Stimulated activated CD4-positive, alpha-beta T cell treated with anti-CD3 and anti-CD28 coated beads, TNF-alpha, amount 100 ng/mL, for 4 hours (primary cell): Measurements from ENCODE around the gene MTCH2.

Experiments
- DNase-seq, 3 experiments: peaks; one replicate each; pipeline ENCODE4 v3.0.0-alpha.2; 2020; ENCODE audit warnings: low read depth in 3 of 3

Gene MTCH2

DNA sequence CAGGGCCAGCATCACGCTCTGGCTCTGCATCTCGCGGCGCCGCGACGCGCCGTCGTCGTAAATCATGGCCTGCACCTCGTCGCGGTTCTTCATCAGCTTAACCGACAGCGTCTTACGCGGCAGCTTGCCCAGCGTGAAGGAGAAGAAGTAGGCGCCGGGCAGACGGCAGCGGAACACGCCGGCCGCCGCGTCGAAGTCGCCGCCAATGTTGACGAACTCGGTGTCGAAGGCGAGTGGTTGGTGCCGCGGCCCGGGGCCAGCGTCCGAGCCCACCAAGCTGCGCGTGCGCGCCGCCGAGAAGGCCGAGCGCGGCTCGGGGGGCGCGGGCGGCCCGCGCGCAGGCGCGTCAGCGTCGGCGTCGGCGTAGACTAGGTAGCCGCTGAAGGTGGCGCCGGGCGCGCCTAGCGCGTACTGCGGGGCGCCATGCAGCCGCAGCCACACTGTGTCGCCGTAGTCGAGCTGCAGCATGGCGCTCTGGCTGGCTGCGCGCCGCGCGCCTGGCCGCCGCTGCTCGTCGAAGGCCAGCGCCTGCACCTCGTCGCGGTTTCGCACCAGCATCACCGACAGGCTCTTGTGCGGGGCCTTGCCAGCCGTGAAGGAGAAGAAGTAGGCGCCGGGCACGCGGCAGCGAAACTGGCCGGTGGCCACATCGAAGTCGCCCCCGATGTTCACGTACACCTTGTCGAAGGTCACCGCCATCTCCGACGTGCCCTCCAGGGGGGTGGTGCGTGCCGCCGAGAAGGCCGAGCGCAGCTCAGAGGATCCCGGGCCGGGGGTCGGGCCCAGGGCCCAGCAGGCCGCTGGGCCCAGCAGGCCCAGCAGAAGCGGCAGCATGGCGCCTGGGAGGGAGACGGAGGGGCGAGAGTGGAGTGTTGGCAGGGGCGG lies 52.1 kb downstream of the MTCH2 start:
- no peak for DNase-seq

DNA sequence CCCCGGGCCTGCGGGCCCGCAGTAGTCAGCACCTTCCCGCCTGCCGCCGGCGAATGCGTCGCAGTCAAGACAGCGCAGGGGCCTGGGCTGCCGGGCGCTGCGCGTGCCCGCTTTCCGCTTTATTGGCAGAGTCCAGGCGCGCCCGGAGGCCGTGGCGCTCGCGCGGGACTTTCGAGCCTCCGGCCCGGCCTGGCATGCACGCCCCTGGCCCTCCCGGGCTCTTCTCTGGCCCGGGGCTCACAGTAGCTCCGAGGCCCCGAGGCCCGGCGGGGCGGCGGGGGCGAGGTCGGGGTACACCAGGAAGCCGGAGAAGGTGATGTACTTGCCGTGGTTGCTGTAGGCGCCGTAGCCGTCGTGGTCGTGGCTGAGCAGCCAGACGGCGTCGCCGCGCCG lies 52.8 kb downstream of the MTCH2 start:
- DNase-seq: no peak

GRCh38 chr11:47589118-47589517 lies 53.2 kb downstream of the MTCH2 start:
- DNase-seq: no peak

DNA sequence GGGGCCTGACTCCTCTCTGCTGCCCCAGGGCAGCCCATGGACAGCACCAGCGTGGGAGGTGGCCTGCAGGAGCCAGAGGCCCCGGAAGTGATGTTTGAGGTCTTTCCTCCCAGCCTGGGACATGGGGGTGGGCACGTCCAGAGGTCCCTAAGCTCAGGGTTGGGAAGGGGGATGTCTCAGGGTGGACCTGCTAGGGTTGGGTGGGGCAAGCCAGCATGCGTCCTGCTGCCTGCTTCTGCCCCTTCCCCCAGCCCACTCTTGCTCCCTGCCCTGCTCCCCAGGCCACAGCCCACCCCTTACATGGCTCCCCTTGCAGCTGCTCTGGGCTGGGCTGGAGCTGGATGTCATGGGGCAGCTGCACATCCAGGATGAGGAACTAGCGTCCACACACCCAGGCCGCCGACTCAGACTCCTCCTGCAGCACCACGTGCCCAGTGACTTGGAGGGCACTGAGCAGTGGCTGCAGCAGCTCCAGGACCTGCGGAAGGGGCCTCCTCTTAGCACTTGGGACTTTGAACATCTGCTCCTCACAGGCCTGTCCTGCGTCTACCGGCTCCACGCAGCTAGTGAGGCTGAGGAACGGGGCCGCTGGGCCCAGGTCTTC lies 54.5 kb downstream of the MTCH2 start:
- no peak for DNase-seq

DNA sequence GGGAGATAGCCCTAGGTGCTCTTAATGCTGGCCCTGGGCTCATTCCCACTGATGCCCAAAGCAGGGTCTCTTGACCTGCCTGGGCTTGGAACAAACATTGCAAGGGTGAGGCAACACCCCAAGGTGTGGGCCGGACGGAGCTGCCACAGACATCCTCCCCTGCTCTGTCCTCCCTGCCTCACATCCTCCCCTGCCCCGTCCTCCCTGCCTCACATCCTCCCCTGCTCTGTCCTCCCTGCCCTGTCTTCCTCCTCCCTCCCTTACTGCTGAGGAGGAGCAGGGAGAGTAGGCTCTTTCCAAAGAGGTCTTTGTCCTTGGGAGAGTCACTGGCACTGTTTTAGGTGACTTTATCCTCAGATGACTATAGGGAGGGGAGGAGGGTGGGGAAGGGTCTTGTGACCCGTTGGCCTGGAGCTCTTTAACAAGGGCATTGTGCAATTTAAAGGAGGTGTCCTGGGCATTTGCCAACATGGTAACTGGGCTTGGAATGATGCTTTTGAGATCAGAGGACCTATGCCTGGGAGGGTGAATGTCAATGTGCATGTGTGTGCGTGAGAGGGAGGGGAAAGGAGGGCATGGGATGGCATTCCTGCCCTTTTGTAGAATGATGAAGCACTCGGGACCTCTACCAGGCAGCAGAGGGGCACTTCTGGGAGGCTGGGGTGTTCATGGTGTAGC lies 55.2 kb downstream of the MTCH2 start:
- no peak for DNase-seq

DNA sequence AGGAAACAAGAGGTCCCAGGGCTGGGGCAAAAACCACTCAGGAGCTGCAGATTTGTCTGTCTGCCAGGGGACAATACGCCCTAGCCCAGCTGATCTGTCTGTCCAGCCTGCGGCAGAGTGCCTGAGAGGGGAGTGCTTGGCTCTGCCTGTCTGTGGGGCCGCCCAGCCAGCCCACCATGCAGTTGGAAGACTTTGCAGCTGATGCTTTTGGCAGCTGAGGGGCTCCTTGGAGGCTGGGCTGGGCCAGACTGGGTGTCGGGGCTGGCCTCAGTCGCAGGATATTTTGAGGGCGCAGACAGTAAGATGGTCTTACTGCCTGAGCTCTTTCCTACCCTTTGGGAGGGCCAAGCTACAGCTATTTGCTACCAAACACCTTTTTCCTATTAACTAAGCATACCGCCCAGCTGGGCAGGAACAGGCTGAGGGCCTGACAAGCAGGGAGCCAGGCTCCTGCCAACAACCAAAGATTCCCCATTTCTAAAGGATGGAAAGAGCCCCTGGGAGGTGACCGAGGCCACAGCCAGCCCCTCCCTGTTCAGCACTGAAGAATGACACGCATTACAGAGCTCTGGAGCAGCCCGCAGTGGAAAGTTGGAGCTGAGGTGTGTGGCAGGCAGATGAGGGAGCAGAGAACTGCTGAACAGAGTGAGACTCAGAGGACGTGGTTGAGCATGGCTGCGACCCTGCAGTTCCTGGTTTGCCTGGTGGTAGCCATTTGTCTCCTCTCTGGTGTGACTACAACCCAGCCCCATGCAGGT lies 56.1 kb downstream of the MTCH2 start, which contains the start of gene FAM180B:
TSS of gene FAM180B (plus strand) at position 581 of the 758 bp plus-strand sequence. CDS start at position 672, 91 bp downstream.
- no peak for DNase-seq

DNA sequence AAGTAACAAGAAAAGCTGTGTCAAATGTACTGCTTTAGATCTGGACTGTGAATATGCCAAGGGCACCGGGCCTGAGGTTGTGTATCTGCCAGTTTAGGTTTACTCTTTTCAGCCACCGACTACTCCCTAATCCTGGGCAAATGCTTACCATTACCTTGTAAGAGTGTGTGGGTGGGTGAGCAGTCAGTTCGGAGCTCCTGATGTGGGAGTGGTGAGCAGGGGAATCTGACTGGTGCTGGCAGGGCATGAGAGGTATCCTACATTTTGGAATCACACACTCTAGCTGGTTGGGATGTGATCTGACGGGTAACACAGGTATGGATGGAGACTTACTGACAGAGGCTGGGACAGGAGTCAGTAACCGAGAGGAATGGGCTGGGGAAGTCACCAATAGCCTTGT lies 58.5 kb downstream of the MTCH2 start:
- DNase-seq: no peak

DNA sequence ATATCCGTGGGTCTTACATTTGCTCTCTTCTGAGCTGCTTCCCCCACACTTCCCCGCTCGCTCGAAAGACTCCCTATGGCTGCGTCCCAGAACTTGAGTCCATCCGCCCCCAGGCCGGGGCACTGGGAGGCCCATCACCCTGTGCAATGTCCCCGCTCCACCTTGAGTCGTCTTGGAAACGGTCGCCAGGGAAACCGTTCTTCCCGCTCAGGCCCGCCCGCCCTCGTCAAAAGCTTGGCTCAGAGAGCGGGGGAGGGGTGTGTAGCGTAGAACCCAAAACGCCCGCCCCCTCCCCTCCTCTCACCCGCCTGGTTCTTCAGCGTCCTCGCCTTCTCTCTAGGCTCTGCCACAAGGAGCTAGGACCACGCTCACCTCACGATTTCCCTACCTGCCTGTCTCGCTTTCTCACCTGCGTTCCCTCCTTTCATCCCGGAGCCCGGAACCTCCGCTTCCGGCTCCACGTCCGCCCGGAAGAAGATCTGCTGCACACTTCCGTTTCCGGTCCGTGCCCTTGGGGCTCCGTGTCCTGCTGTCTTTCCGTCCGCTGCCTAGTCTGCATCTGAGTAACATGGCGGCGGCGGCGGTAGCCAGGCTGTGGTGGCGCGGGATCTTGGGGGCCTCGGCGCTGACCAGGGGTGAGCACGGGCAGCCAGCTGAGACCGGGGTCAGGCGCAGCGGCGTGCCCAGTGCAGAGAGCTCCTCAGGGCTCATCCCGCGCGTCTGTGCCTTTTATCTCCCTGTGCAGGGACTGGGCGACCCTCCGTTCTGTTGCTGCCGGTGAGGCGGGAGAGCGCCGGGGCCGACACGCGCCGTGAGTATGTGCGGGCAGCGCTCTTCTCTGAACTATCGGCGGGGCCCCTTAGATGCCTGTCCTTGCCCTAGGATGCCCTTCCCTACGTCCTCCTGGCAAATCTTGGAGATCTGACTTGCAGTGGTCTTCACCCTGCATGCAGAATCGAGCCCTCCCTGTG lies 63.5 kb downstream of the MTCH2 start, which contains the start of the genes KBTBD4 and NDUFS3:
TSS of gene KBTBD4 (minus strand) at position 447 of the 971 bp plus-strand sequence. CDS start at position 428, 19 bp downstream.
TSS of gene NDUFS3 (plus strand) at position 551 of the 971 bp plus-strand sequence. CDS start at position 569, 18 bp downstream.
- peak; percentile 79 to 80 (median 80) for DNase-seq

GRCh38 chr11:47577460-47578041 lies 64.8 kb downstream of the MTCH2 start:
- DNase-seq: no peak

DNA sequence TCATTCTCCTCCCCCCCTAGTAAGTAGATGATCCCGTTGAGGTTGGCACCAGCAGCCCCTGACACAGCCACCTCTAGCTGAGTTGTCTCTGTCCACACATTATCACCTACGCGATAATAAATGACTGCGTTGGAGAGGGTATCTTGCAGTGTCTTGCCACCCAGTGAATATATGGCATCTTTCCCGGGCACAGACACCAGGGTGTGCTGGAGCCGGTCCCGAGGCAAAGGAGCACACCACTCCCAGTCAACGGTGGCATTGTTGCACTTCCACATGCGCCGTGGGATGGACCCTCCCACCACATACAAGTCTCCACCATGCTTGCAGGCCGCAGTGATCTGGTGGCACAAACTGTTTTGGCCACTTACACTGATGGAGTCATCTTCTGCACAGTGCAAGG lies 69.0 kb downstream of the MTCH2 start:
- DNase-seq: no peak

GRCh38 chr11:47572715-47573255 lies 69.6 kb downstream of the MTCH2 start:
- no peak for DNase-seq

DNA sequence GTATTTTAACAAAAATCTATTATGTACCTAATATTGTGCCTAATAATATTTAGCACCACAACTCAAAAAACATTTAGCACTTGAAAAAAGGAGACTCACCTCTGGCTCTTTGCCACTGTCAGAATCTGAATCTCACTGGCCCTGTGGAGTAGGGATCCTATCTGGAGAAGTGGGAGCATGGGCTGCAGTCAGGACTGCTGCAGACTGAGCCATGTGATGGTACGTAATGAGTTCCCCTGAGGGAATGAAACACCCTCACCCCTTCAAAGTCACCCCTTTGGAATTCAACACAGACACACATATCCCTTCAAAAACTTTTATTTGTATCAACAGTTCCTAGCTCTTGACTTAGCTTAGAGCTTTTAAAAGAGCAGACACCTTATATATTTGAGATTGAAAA lies 70.5 kb downstream of the MTCH2 start:
- no peak for DNase-seq

DNA sequence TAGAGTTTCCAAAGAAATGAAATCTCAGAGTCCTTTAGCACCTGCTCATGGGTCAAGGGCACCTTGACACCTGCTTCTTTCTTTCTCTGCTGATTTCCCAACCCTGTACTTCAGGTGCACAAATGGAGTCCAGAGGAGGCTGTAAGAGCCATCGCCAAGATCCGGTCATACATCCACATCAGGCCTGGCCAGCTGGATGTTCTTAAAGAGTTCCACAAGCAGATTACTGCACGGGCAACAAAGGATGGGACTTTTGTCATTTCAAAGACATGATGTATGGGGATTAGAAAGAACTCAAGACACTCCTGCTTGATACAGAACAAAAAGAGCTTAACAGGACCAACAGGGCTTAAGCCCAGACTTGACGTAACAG lies 71.0 kb downstream of the MTCH2 start:
- DNase-seq: no peak

DNA sequence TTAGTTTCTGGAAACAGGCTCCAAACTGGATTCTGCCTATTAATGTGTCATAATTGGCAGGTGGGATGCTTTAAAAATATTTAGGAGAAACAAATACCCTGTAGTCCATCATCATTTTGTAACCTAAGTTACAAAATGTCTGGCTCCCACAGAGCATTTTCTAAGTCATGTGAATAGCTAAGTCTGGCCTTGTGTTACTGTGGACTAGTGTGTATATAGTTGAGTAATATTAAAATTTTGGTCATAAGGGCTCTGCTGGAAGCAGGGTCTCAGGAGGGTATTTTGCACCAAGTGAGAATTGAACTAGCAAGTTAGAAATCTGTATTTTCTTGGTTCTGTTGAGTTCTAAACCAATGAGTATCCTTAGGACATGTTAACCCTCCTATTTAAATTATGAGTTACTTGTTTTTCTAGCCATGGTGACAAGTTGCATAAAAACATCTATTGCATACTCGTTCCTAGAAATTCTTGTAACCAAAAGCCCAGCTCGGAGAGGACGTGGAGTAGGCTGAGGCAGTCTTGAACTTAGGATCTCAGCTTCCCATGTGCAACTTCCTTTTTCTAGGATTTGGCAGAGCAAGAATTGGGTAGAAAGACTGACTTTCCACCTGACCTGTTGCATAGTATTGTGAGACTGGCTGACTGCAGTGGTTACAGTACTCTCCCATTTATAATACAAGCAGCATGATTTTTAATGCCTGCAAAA lies 71.6 kb downstream of the MTCH2 start:
- DNase-seq: no peak

GRCh38 chr11:47569646-47570045 lies 72.7 kb downstream of the MTCH2 start:
- DNase-seq: no peak
